ENCODE data around the gene CLCN7.

CLCN7 gene

DNA sequence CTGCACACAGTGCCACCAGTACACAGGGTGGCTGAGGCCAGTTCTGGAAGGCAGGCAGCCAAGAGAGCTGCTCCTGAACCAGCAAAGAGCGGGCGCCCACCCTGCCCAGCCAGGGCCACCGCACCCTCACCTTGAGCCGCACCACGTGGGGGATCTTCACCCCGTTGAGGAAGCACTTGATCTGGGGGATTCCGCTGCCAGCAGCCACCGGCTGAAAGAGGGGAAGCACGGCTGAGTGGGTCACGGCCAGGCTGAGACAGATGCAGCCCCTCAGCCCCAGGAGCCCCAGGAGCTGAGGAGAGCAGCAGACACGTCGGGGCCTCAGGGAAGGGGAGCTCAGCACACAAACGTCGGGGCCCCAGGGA lies 15.9 kb downstream of the CLCN7 start:
- DNase-seq = no peak

- DNase-seq = no peak
Observed at GRCh38 chr16:1458336-1458976, 16.4 kb downstream of the CLCN7 start.

DNA sequence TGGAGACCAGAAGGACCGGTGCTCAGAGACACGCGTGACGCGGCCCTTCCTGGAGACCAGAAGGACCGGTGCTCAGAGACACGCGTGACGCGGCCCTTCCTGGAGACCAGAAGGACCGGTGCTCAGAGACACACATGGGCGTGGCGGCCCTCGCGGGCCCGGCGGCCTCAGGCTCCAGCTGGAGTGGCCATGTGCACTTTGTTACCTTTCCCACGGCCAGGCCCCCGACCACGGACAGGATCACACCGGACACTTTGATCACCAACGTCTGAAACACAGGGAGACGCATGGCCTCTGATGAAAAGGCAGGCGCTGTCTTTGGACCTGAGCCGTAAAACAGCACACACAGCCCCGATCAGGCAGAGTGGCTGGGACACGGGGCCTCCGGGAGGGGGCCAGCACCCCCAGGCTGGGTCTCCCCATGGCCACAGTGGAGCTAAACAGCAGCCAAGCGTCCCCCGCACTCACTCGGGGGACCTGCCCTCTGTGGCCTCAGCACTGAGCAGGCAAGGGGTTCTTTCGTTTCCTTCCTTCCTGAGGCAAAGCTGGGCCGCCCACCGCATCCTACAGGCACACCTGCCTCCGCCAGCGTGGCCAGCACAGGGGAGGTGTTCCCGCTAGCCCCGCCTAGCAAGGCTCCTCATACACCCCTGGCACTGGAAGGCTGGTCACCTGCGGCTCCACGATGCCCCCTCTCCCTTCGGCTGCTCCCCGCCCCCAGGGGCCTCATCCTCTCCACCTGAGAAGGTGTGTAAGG lies 17.2 kb downstream of the CLCN7 start:
- DNase-seq = no peak

DNA sequence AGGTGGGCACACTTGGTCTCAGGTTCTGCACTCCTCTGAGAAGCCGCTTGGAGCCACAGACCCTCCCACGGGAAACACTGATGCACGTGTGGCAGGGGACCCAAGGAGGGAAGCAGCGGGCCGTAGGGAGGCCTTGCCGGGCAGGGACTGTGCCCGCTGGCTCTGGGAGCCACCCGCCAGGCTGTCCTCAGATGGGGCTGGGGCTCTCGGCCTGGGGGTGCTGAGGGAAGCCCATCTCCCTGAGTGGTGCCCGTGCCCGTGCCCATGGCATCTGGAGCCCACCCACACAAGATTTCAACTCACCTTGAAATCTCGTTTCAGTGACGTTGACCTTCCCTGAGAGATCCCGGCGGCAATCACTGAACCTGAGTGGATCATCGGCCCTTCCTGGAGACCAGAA lies 17.9 kb downstream of the CLCN7 start:
- DNase-seq = no peak

- DNase-seq = no peak
Observed at GRCh38 chr16:1455190-1456171, 19.3 kb downstream of the CLCN7 start.

- DNase-seq = no peak
Observed at GRCh38 chr16:1454561-1454960, 20.3 kb downstream of the CLCN7 start.

GRCh38 chr16:1453316-1453715 lies 21.5 kb downstream of the CLCN7 start:
- DNase-seq = no peak

DNA sequence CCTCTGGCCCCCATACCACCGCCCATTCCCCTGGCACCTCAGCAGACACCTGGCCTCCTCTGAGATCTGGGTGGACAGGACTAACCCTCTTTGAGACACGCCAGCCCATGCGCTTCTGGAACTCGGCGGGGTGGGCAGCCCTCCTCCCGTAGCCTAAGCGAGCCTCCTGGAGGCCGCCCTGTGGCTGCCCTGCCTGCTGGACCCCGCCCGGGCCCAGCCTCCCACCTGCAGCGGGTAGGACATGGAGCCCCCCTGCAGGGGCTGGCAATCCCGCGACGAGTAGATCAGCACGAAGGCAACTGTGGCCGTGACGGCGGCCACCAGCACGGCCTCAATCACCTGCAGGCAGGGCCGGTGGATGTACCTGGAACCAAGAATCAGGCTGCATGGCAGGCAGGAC lies 22.3 kb downstream of the CLCN7 start:
- DNase-seq = no peak

DNA sequence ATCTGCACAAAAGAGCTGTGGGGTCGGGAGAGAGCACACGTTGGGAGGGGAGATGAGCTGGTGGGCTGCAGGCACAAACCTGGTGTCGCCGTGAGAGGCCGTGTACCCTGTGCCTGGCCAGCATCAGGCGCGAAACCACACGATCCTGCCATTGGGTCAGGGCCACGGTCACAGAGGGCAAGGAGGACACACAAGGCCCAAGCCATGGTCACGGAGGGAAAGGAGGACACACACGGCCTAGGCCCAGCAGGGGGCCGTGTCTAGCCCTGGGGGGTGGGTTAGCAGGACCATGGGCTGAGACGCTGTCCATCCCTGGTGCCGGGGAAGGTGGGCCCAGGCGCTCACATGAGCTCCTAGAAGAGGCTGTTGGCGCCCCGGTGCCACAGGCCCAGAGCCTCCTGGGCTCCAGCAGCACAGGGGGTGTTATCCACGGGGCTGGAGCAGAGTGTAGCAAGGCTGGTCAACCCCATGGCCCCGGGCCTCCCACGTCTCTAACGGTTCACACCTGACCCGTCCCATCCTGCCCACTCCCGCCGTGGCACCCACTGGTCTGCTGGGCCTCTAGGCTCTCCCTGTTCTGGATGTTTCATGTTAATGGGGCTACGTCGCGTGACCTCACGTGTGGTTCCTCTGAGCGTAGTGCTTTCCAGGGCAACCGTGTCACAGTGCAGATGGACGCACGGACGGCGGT lies 23.0 kb downstream of the CLCN7 start:
- no peak for DNase-seq

DNA sequence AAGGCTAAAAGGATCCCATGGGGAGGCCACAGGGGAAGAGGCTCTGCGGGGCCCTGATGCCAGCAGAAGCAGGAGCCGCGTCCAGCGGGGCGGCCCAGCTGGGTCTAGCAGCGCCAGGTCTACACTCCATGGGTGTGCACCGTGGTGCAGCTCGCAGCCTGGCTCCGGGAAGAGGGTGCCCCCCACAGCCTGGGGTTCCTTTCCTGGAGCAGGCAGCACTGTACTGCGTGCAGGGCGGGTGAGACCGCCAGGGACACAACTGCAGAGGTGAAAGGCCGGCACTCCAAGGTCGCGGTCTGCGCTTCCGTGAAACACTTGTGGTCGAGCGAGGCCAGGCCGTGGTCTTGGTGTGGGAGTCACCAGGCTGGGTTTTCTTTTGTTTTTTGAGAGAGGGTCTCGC lies 24.0 kb downstream of the CLCN7 start:
- no peak for DNase-seq

DNA sequence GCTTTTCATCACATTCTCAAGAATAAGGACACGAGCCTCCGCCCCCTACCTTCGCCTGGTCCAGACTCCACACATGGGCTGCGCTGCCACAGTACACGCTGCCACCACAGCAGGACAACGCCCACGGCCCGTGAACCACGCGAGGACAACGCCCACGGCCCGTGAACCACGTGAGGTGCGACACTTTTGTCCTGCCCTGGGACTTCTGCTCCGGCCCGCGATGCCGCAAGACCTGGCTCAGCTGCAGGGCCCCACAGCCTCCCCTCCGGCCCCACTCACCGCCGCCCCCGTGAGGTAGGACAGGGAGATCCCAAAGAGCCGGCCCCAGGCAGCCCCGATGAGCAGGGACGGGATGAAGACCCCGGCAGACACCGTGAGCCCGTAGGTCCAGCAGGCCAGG lies 24.6 kb downstream of the CLCN7 start:
- DNase-seq = no peak

DNA sequence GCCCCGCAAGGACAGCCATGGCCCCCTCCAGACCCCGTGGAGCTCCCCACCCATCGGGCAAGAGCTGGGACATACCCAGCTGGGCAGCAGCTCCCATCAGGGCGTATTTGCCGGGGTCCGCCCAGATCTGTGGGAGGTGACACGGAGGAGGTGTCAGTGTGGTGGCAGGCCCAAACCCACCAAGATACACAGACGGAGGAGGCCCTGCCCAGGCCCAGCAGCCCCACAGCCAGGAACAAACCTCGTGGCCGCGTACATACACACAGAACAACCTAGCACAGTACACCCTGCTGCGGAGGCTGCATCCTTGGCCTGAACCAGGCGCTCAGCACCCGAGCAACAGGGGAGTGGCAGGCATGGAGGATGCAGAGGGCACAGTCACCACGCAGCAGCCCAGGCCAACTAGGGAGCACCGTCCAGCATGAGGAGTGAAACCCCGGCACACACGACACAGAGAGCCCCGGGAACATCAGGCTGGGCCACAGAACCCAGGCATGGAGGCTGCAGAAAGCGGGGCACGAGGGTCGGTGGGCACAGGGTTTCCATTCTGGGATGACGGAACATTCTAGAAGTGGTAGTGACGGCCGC lies 25.5 kb downstream of the CLCN7 start:
- no peak for DNase-seq

DNA sequence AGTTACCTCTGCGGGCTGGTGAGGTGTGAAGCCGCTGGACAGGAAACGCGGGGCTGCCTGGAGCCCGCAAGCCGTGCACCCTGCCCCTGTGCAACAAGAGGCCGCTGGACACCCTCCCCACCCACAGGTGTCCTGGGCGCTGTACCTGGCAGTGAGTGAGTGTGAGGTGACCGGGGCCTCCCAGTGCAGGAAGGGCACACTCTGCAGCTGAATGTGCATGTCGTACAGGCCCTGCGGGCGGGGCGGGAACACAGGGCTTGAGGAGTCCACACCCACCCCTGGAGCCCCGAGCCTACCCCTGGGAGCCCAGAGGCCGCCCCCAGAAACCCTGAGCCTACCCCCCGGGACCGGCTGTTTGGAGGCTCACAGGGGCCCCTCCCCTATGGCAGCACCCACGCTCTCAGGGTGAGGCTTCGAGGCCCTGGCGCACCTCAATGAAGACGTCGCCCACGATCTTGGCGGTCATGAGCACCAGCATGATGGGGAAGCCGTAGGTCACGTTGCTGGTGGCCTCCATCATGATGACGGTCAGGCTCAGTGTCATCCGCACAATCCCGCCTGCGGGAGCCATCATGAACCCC lies 26.2 kb downstream of the CLCN7 start:
- DNase-seq = no peak

DNA sequence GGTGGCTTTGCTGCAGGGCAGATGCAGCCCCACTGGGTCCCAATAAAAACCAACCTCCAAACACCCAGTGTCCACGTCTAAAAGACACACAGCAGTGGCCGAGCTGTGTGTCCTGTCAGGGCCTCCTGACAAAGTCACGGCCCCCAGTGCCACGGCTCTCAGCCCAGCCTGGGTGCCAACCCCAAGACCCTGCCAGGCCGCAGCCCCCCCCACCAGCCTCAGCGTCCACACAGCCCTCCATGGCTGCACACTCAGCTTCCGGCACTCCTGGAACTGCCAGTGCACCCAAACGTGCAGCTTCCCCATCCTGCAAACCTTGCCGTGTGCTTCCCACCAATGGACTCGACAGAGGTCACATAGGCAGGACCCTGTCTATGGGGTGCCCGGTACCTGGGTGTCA lies 26.9 kb downstream of the CLCN7 start:
- DNase-seq = no peak

DNA sequence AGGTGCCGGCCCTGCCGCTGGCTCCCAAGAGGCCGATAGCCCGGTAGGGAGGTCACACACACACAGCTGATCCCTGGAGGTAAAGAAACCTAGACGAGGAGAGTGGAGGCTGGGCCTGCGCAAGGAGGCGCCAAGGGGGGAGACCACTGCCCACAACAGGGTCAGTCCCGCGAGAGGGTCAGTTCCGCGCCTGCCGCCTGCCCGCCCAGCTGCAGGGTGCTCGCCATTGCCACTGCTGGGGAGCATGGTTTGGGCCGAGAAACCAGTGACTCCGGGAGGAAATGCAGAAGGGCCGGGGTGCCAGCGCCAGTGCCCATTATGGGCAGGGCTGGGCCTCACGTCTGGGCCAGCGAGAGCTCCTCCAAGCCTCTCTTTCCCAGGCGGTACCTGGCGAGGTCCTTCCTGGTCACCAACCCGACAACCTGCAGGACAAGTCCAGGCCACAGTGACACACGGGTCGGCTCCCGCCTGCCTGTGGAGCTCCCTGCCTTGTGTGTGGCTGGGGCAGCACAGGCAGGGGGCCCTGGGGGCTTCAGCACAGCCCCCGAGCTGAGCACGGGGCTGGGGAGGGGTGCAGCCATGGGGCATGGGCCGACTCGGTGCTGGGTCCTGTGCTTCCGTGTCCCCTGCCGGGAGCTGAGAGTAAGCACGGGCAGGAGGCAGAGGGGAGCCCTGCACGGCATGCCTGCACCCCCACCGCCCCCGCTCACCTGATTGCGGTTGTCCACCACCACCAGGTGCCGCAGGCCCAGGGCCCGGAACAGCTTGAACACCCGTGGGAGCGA lies 28.3 kb downstream of the CLCN7 start:
- DNase-seq = no peak

- DNase-seq = no peak
Observed at GRCh38 chr16:1445518-1446203, 29.2 kb downstream of the CLCN7 start.

DNA sequence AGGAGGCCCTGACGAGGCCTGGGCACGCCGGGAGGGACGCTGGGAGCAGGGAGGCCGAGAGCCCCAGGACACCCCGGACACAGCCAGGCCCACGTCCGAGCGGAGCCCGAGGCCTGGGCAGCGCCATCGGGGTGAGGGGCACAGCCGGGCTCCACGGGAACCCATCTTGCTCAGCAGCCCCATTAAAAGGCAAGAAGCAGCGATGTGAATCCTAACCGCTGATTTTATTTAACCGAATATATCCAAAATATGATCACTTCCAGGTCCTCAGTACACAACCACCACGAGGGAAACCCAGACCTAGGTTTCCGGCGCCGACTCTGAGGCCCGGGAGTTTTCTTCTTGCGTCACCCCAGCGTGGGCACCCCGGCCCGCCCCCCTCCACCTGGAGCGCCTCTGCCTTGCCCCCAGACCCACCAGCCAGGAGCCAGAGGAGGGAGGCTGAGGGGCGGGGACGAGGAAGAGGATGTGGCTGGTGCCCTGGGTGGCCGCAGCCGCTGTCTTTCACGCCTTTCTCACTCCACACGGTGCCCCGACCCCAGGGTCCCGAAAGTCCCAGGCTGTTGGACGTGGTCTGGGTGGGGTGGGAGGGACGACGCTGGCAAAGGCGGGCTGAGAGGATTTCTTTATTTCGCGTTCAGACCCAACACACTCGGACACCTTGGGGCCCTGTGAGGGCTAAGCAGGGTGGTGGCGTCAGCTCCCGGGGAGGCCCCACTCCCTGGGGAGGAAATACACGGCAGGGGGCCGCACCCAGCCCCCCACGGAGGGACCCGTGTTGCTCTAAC lies 29.9 kb downstream of the CLCN7 start:
- DNase-seq = no peak

- DNase-seq = no peak
Observed at GRCh38 chr16:1443980-1444729, 30.7 kb downstream of the CLCN7 start, which contains the start of gene CCDC154. TSS of gene CCDC154 (minus strand) at chr16:1444556. CDS start at chr16:1444322, 234 bp downstream.

DNA sequence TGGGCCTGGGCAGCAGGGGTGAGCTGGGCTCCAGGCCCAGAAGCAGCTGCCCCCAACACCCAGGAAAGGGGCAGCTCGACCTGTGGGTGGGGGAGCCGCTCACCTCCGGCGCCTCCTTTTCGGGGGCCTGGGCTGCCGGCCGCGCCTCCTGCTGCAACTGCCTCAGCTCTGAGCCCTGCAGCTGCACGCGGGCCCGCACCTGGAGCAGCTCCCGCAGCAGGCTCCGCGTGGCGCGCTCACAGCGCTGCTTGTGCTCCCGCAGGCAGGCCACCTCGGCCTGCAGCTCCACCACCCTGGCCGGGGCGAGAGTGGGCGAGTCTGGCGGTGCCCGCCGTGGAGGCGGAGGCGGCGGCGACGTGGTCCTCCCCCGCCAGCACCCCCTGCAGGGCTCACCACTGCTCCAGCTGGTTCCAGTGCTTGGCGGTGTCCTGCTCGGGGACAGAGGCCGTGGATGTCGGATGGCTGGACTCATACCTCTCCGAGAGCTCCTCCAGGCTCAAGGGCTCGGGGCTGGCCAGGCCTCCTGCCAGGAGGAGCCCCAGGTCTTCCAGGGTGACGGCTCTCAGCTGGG lies 31.3 kb downstream of the CLCN7 start:
- DNase-seq = no peak

Measured in NCI-H187 treated with DMSO at 0.1 percent for 48 hours (cell line).